Measurements from ENCODE around the gene SLC16A7. TPM values are rescaled to one million over a fixed set of nuclear protein-coding genes. Genes with fewer than 3 reads are reported as not detected.
A peak's percentile ranks its signal among the peaks of the same experiment; 100 is the strongest.

Gene SLC16A7
- total and polyA plus RNA-seq, 2 of the 8 experiments (the other 6 are each of a cell fraction or from before 2014, with no cell fraction given) = 0.74 to 4.3 TPM

GRCh38 chr12:59678759-59679411 is 83.1 kb downstream of the SLC16A7 start:
- Histone ChIP-seq H2AK5ac (ENCODE audit: low read depth, low read length) (no peak overlapping the region), H3K23me2 (ENCODE audit: low read depth, low read length) (no peaks in the 10 kb centered on the region), H3K14ac (ENCODE audit: insufficient read length) (peak overlapping the region; percentile 16), H2BK15ac (ENCODE audit: low read length) (no peak overlapping the region), H3K4ac (replicated peaks; ENCODE audit: insufficient read length, low read depth, low read length) (no peak overlapping the region), H3K9ac (replicated peaks in 1 of 4; ENCODE audit: extremely low read depth in 1 of 4, low read depth in 3 of 4, low read length in 3 of 4) (no peak overlapping the region), H2BK5ac (ENCODE audit: low read depth, low read length) (no peak overlapping the region), H4K5ac (ENCODE audit: insufficient read length, low read depth, low read length) (no peak overlapping the region), H2BK12ac (ENCODE audit: low read depth, low read length) (no peak overlapping the region), H3K9me3 (ENCODE audit: insufficient read depth in 2 of 2, low read depth in 1 of 2, low read length in 1 of 2) (no peaks in the 10 kb centered on the region), H3K27ac (ENCODE audit: low read depth, low read length) (no peak overlapping the region), H3K36me3 (ENCODE audit: control insufficient read depth in 2 of 4, insufficient read depth in 4 of 4, low read length in 3 of 4) (no peaks in the 10 kb centered on the region), H3K4me1 (replicated peaks in 1 of 4; ENCODE audit: control insufficient read depth in 3 of 4, insufficient read depth in 4 of 4, low read length in 3 of 4) (no peaks in the 10 kb centered on the region), H3K56ac (replicated peaks; ENCODE audit: insufficient read length, low read depth, low read length) (no peak overlapping the region), H3K18ac (ENCODE audit: extremely low read depth, low read length) (no peak overlapping the region), H3K79me2 (ENCODE audit: control insufficient read depth in 1 of 2, insufficient read depth in 2 of 2, low read length in 2 of 2) (no peaks in the 10 kb centered on the region), H4K20me1 (replicated peaks in 1 of 2; ENCODE audit: control insufficient read depth in 1 of 2, insufficient read depth in 2 of 2, low read length in 2 of 2) (no peaks in the 10 kb centered on the region), H3K27me3 (replicated peaks in 1 of 4; ENCODE audit: control insufficient read depth in 3 of 4, extremely low read depth in 1 of 4, insufficient read depth in 3 of 4, low read length in 3 of 4) (no peaks in the 10 kb centered on the region), H4K91ac (replicated peaks; ENCODE audit: insufficient read length, low read length) (no peak overlapping the region), H2AFZ (ENCODE audit: low read length) (no peak overlapping the region), H2BK20ac (ENCODE audit: low read length) (no peak overlapping the region), H3K23ac (ENCODE audit: insufficient read length) (no peak overlapping the region), H2BK120ac (replicated peaks; ENCODE audit: low read depth, low read length) (no peak overlapping the region), H4K8ac (ENCODE audit: extremely low read depth, insufficient read depth, low read length) (peak overlapping the region; percentile 14; the same call in 1 of the 2 replicates), H3K4me2 (ENCODE audit: insufficient read depth in 1 of 2, low read depth in 2 of 2, low read length in 2 of 2) (no peak overlapping the region), H3K4me3 (ENCODE audit: extremely low read depth in 1 of 4, insufficient read depth in 2 of 4, low read depth in 3 of 4, low read length in 4 of 4) (no peak overlapping the region), H3K79me1 (ENCODE audit: low read depth, low read length) (no peaks in the 10 kb centered on the region)
- TF ChIP-seq POU5F1 (IDR thresholded peaks at IDR 0.05; ENCODE audit: low read depth, low read length) (no peak), YY1 (IDR thresholded peaks at IDR 0.05; ENCODE audit: low read depth, low read length) (no peak), ASH2L (IDR thresholded peaks at IDR 0.05; ENCODE audit: low read length) (no peak), CREB1 (IDR thresholded peaks at IDR 0.05) (no peak)
- FAIRE-seq = no peak
- CTCF ChIA-PET (ENCODE audit: partially characterized antibody) = no interaction called here
- DNase-seq (ENCODE audit: low read depth in 1 of 2, low spot score in 2 of 2) = no peak
- POLR2A ChIA-PET (ENCODE audit: partially characterized antibody) = no interaction called here
- WGBS, 2 experiments (ENCODE audit: extremely low coverage in 1 of 2, insufficient coverage in 1 of 2, insufficient read length in 1 of 2, insufficient replicate concordance in 2 of 2, low coverage in 1 of 2, low lambda C conversion rate in 2 of 2, missing lambda C conversion rate in 1 of 2) = 95% methylated on average over 5 of the region's 5 CpGs; no CpG with 5 or more reads in 1 of the 2 experiments

All from H1 (cell line).